ENCODE data around the gene MAP3K4.

MAP3K4 gene

GRCh38 chr6:161057103-161058091, 65.8 kb downstream of the MAP3K4 start:
- peaks cover 2% of the 10 kb centered on the region; the same call in 1 of the 2 replicates for H4K20me1 ChIP-seq (ENCODE audit: insufficient read depth, low read length)
- no peak overlapping the region for H3K9ac ChIP-seq (ENCODE audit: low read depth, low read length)
- H3K9me3 ChIP-seq (ENCODE audit: insufficient read depth, low read length, severe bottlenecking): no peaks in the 10 kb centered on the region
- no peak overlapping the region for H3K4me3 ChIP-seq (ENCODE audit: low read depth in 1 of 2, low read length in 2 of 2)
- H3K27me3 ChIP-seq (ENCODE audit: insufficient read depth, low read length, poor library complexity): no peaks in the 10 kb centered on the region
- H2AFZ ChIP-seq (ENCODE audit: low read depth, low read length): no peak overlapping the region
- no peak overlapping the region for H3K4me2 ChIP-seq (ENCODE audit: insufficient read depth, low read length)
- peaks cover 12% of the 10 kb centered on the region; the same call in 1 of the 2 replicates for H3K36me3 ChIP-seq (ENCODE audit: insufficient read depth, low read length)
- H3K4me1 ChIP-seq (ENCODE audit: insufficient read depth, low read length): no peaks in the 10 kb centered on the region
- DNase-seq: no peak
- no peak for ATAC-seq (ENCODE audit: insufficient read depth, low read depth)
- TF ChIP-seq CTCF (IDR thresholded peaks at IDR 0.05; ENCODE audit: borderline replicate concordance, extremely low read depth, low read length, poor library complexity, severe bottlenecking) (no peak), EZH2 (IDR thresholded peaks at IDR 0.05; ENCODE audit: borderline replicate concordance, low read depth, low read length, severe bottlenecking) (no peak)
- no peak overlapping the region for H3K27ac ChIP-seq (ENCODE audit: low read length)
- H3K79me2 ChIP-seq (ENCODE audit: insufficient read depth, low read length): 0 out of 2 replicates have a peak, but pooled peaks cover 3% of the 10 kb centered on the region

GRCh38 chr6:161058741-161059140, 67.2 kb downstream of the MAP3K4 start:
- no peak overlapping the region for H3K4me3 ChIP-seq (ENCODE audit: low read depth in 1 of 2, low read length in 2 of 2)
- no peak for TF ChIP-seq EZH2 (IDR thresholded peaks at IDR 0.05; ENCODE audit: borderline replicate concordance, low read depth, low read length, severe bottlenecking)
- no peak for TF ChIP-seq CTCF (IDR thresholded peaks at IDR 0.05; ENCODE audit: borderline replicate concordance, extremely low read depth, low read length, poor library complexity, severe bottlenecking)
- peaks cover 12% of the 10 kb centered on the region; the same call in 1 of the 2 replicates for H3K36me3 ChIP-seq (ENCODE audit: insufficient read depth, low read length)
- no peak overlapping the region for H3K4me2 ChIP-seq (ENCODE audit: insufficient read depth, low read length)
- ATAC-seq (ENCODE audit: insufficient read depth, low read depth) (no peak), DNase-seq (no peak)
- no peaks in the 10 kb centered on the region for H3K79me2 ChIP-seq (ENCODE audit: insufficient read depth, low read length)
- no peaks in the 10 kb centered on the region for H3K9me3 ChIP-seq (ENCODE audit: insufficient read depth, low read length, severe bottlenecking)
- peaks cover 6% of the 10 kb centered on the region; the same call in 1 of the 2 replicates for H4K20me1 ChIP-seq (ENCODE audit: insufficient read depth, low read length)
- H3K27me3 ChIP-seq (ENCODE audit: insufficient read depth, low read length, poor library complexity): no peaks in the 10 kb centered on the region
- H2AFZ ChIP-seq (ENCODE audit: low read depth, low read length): no peak overlapping the region
- no peaks in the 10 kb centered on the region for H3K4me1 ChIP-seq (ENCODE audit: insufficient read depth, low read length)
- H3K9ac ChIP-seq (ENCODE audit: low read depth, low read length): no peak overlapping the region
- no peak overlapping the region for H3K27ac ChIP-seq (ENCODE audit: low read length)

- H3K79me2 ChIP-seq (ENCODE audit: insufficient read depth, low read length): 0 out of 2 replicates have a peak, but pooled peaks cover 3% of the 10 kb centered on the region
- no peak overlapping the region for H3K4me3 ChIP-seq (ENCODE audit: low read depth in 1 of 2, low read length in 2 of 2)
- H3K36me3 ChIP-seq (ENCODE audit: insufficient read depth, low read length): peaks cover 9% of the 10 kb centered on the region; the same call in 1 of the 2 replicates
- no peak overlapping the region for H3K9ac ChIP-seq (ENCODE audit: low read depth, low read length)
- no peaks in the 10 kb centered on the region for H3K4me1 ChIP-seq (ENCODE audit: insufficient read depth, low read length)
- ATAC-seq (ENCODE audit: insufficient read depth, low read depth) (no peak), DNase-seq (no peak)
- peaks cover 8% of the 10 kb centered on the region; the same call in 1 of the 2 replicates for H4K20me1 ChIP-seq (ENCODE audit: insufficient read depth, low read length)
- no peaks in the 10 kb centered on the region for H3K9me3 ChIP-seq (ENCODE audit: insufficient read depth, low read length, severe bottlenecking)
- no peaks in the 10 kb centered on the region for H3K27me3 ChIP-seq (ENCODE audit: insufficient read depth, low read length, poor library complexity)
- no peak overlapping the region for H2AFZ ChIP-seq (ENCODE audit: low read depth, low read length)
- no peak overlapping the region for H3K27ac ChIP-seq (ENCODE audit: low read length)
- H3K4me2 ChIP-seq (ENCODE audit: insufficient read depth, low read length): no peak overlapping the region
- no peak for TF ChIP-seq CTCF (IDR thresholded peaks at IDR 0.05; ENCODE audit: borderline replicate concordance, extremely low read depth, low read length, poor library complexity, severe bottlenecking)
Measured at GRCh38 chr6:161061576-161061975, 70.0 kb downstream of the MAP3K4 start.

All from DND-41 (cell line).